GM21786 (cell line): ENCODE data around the gene STK10.

Experiments
- ATAC-seq: cut with Tn5 transposase; IDR thresholded peaks from one replicate; pipeline ENCODE4 v1.9.1; 2021; ENCODE audit not compliant: unreplicated experiment

Gene STK10

DNA sequence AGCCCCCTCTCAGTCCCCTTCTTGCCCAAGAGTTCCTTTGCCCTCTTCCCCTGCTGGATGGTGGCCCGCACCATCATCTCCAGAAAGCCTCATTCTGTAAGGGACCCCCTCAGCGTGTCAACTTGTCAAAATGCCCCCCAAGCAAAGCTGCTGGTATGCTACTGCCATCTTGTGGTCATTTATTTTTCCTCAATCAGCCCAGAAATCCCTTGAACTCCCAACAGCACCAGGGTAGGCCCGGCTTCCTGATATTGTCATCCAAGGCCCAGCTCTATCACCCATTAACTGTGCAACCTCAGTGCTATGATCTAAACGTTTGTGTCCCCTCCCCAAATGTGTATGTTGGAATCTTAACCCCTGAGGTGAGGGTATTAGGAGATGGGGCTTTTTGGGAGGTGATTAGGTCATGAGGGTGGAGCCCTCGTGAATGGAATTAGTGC, 128.3 kb downstream of the STK10 start:
- no peak for ATAC-seq

GRCh38 chr5:172058088-172058487, 129.9 kb downstream of the STK10 start:
- no peak for ATAC-seq

GRCh38 chr5:172055996-172056395, 132.0 kb downstream of the STK10 start:
- ATAC-seq = no peak

DNA sequence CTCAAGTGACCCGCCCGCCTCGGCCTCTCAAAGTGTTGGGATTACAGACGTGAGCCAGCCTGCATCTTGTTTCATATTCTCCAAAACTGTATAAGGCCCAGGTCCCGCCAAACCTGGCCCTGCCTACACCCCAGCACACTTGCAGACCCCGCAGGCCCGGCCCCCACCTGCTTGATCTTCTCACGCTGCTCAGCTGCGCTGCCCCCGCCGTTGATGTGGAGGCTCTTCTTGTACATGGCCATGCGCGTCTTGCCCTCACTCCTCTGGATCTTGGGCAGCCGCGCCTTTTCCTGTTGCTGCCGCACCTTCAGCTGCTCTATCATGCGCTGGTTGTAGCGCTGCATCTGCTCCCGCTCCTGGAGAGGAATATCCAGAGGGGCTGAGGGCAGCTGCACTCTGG, 132.6 kb downstream of the STK10 start:
- no peak for ATAC-seq

DNA sequence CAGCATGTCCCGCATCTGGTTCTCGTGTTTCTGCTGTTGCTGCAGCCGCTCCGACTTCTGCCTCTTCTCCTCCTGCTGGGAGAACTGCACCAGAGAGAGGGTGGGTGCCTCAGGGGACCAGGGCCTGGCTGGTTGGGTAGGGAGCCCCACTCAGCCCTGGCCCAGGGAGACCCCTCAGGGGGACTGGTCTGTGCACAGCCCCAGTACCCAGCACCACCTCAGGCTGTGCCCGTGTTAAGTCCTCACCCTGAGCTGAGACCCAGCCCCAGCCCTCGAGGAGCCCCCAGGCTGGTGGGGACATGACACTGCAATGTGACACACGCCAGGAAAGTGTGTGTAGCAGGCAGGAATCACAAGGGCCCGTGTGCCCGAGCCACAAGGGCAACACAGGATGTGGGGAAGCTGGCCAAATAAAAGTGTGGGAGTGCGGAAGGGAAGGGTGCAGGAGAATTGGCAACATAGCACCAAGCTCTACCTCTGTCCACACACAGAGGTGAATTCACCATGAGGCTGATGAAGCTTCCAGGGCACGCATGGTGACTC, 133.3 kb downstream of the STK10 start:
- no peak for ATAC-seq

DNA sequence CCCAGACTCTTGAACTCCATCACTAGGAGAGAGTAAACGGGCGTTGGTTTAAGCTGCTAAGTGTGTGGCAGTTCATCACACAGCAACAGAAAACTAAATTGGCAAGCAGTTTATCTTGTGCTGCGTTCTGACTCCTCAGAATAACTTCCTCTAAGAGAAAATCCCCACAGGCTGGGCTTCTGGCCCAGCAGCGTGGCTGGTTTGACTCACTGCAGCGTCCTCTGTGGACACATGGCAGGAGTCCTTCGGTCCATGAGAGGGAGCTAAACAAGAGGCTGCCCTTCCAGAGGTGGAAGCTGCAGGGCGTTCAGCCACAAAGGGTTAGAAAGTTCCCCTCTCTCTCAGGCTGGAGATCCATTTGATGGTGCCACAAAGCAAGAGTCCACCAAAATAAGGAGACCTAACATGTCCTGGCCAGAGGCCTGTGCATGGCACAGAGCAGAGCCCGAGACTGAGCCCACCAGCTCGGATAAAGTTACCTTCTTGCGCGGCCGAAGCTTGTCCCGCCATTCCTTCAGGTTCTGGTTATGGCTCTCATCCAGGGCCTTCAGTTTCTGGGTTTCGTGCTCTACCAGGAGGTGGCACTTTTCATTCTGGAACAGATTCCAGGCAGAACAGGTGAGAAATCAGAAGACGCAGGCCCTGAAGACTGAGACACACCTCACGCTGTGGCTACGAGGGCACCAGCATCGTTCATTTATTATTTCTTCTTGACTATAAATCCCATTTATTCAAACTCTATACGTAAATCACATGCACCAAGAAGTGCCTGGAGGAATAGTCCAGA, 135.4 kb downstream of the STK10 start:
- no peak for ATAC-seq

GRCh38 chr5:172051643-172052339, 136.2 kb downstream of the STK10 start:
- ATAC-seq = no peak

- no peak for ATAC-seq
These were observed 137.9 kb downstream of the STK10 start for GRCh38 chr5:172050080-172050479.

- ATAC-seq = no peak
These were observed 138.7 kb downstream of the STK10 start for GRCh38 chr5:172049226-172049796.

DNA sequence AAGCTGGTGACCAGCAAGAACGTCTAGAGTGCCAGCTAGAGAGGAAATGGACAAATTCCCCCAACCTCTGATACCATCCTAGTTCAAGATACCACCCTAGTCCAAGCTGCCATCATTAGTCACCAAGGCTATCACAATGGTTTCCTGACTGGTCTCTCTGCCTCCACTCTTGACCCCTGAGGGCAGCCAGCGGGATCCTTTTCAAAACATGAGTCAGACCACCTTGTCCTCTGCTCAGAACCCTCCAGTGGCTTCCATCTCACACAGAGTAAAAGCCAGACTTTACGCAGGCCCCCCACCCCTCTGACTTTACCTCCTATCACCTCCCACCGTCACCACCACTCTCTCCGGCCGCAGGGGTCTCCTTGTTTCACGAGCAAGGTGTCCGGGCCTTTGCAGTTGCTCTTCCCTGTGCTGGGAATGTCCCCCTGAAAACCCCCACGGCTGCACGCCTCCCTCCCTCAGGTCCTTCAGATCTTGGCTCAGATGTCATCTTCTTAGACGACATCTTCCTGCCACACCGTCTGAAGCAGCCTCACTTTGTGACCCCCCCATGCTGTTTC, 139.4 kb downstream of the STK10 start:
- no peak for ATAC-seq

DNA sequence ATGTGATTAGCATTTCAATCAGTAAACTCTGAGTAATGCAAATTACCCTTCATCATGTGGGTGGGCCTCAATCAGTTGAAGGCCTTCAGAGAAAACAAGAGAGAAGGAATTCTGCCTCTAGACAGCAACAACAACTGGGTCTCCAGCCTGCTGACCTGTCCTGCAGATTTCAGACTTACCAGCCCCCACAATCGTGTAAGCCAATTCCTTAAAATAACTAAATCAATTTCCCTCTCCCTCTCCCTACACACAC, 139.9 kb downstream of the STK10 start:
- ATAC-seq = no peak

- ATAC-seq = no peak
These were observed 141.4 kb downstream of the STK10 start for GRCh38 chr5:172046593-172046992.

DNA sequence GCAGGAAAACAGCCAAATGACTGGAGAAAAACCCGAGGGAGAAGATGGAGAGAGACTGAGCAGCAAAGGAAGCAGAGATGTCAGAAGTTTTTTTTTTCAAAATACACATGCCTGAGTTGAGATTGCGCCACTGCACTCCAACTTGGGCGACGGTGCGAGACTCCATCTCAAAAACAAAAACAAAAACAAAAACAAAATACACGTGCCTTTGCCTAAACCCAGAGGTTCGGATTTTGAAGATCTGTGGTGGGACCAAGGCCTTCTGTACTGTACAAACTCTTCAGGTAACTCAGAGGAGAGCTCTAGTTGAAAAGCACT, 142.8 kb downstream of the STK10 start:
- ATAC-seq = no peak

DNA sequence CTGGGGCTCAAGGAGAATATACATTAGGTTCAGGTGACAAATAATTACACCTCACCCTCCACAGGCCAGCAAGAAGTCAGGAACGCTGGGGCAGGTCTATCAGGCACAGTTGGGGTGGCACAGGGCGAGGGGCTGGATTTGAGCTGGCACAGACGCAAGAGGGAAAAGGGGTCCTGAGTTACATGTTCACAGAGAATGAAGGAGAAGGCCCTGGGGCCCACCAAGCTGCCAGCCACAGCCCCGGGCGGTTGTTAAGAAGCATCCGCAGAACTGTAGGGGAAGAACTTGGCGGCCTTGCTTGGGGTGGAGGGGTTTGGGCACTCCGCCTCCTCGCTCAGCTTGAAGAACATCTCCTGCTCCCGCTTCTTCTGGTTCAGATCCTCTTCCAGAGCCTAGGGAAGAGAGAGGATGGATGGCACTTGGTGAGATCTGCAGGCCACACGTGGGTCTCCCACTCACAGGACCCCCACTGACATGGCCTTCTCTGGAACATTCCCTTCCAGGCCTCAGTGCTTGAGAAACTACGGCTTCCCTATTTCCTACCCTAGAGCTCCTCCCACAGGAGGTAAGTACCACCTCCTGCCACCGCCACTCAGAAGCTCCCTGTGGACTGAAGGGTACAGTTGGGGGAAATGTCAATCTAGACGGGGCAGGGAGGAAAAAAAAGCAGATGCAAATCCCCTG, 143.3 kb downstream of the STK10 start:
- no peak for ATAC-seq

- no peak for ATAC-seq
These were observed 144.2 kb downstream of the STK10 start for GRCh38 chr5:172043865-172044264.

GRCh38 chr5:172042183-172042582, 145.8 kb downstream of the STK10 start:
- ATAC-seq = no peak

- no peak for ATAC-seq
These were observed 149.9 kb downstream of the STK10 start for GRCh38 chr5:172038167-172038566.

GRCh38 chr5:172035049-172035448, 153.0 kb downstream of the STK10 start:
- peak; percentile 52 for ATAC-seq

DNA sequence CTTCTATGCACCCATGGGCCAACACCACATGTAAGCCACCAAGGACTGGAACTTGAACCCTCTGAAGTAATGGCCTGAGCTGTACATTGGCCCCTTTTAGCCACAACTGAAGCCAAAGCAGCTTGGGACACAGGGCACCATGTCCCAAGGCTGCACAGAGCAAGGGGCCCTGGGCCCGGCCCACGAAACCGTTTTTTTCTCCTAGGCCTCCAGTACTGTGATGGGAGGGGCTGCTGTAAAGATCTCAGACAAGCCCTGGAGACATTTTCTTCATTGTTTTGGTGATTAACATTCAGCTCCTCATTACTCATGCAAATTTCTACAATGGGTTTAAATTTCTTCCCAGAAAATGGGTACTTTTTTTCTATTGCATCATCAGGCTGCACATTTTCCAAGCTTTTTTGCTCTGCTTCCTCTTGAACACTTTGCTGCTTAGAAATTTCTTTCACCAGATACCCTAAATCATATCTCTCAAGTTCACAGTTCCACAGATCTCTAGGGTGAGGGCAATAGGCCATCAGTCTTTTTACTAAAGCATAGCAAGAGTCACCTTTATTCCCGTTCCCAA, 156.0 kb downstream of the STK10 start:
- no peak for ATAC-seq

GRCh38 chr5:172029876-172030275, 158.1 kb downstream of the STK10 start:
- no peak for ATAC-seq

- no peak for ATAC-seq
These were observed 159.9 kb downstream of the STK10 start for GRCh38 chr5:172028167-172028566.
